Measurements from ENCODE around the gene DNMT3A.

Gene DNMT3A

GRCh38 chr2:25202275-25202674, 139.4 kb downstream of the DNMT3A start:
- DNase-seq (ENCODE audit: low spot score), result no peak

DNA sequence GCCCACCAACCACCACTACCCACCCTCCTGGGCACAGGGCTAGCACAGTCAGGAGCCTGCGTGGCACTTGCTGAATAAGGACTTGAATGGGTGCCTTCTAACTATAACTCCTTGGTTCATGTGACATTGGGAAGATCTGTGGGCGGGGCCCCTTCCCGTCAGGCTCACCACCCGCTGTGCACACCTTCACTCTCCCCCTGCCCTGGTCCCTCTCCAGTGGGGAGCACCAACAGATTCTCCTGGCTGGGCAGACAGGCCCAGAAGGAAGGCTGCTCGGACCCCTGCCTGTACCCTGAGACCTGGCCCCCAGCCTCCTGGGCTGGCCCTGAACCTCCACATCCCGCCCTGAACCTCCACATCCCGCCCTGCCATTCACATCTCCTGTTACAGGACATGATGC, 139.9 kb downstream of the DNMT3A start:
- no peak for DNase-seq (ENCODE audit: low spot score)

GRCh38 chr2:25201265-25201664, 140.5 kb downstream of the DNMT3A start:
- no peak for DNase-seq (ENCODE audit: low spot score)

DNA sequence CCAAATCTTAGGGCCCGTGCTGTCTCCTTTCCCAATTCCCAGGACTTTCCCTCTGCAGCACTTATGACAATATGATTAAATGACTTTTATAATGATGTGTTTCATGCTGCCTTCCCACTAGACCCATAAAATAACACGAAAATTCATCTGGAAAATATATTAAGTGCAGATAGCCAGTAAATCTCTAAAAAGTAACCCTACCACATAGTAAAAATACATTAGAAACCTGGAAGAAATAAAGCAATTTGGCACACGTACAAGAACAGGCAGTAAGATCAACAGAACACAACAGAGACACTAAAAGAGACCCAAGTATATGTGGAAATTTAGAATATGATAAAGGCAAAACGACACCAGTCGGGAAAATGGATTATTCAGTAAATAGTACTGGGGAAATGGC, 143.1 kb downstream of the DNMT3A start:
- no peak for DNase-seq (ENCODE audit: low spot score)

DNA sequence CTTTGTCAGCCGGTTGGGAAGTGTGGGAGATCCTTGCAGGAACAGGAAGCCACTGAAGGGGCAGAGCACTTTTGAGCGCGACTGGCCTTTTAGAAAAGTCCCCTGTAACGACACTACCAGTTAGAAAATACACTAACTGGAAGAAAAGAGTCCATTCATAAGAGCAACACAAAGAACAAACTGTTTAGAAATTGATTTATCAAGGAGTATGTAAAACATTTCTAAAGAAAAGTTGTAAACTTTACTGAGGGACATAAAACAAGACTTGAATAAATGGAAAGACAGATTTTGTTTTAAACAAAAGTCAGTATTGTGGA, 143.6 kb downstream of the DNMT3A start:
- DNase-seq (ENCODE audit: low spot score), result no peak

DNA sequence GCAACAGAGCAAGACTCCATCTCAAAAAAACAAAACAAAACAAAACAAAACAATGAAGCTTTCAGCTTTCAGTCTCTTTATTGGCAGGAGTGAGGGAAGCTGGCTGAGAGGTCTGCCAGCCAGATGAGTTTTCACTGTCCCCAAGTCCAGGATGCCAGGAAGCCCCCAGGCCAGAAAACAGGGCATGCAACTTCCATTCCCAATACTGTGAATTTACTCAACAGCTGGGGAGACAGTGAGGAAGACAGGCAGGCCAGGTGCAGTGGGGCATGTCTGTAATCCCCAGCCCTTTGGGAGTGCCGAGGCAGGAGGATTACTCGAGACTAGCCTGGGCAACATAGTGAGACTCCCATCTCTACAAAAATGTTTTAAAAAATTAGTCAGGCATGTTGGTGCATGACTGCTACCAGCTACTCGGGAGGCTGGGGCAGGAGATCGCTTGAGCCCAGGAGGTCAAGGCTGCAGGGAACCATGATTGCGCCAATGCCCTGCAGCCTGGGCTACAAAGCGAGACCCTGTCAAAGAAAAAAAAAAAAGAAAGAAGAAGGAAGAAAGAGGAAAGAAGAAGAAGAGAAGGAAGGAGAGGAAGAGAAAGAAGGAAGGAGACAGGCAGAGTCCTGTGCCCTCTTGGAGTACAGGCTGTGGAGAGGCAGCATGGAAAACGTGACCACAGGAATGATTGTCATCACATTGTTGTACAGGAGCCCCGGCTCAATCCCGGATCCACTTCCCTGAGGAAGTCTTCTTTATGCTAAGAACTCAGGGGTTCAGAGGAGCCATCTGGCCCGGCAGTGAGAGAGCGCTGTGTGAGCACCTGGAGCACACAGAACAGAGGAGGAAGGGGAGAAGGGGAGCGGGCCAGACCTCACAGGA, 144.2 kb downstream of the DNMT3A start:
- DNase-seq (ENCODE audit: low spot score), result no peak

- no peak for DNase-seq (ENCODE audit: low spot score)
Observed at GRCh38 chr2:25194576-25195122, 147.1 kb downstream of the DNMT3A start.

GRCh38 chr2:25190536-25190935, 151.2 kb downstream of the DNMT3A start:
- no peak for DNase-seq (ENCODE audit: low spot score)

DNA sequence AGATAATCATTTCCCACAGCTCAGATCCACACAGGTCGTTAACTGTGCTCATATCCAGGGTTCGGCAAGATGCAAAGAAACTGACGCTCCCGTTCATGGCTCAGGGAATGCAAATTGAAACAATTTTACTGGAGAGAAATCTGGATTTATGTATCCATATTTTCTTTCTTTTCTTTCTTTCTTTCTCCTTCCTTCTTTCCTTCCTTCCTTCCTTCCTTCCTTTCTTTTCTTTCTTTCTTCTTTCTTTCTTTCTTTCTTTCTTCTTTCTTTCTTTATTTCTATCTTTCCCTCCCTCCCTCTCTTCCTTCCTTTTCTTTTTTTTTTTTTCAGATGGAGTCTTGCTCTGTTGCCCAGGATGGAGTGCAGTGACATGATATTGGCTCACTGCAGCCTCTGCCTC, 153.3 kb downstream of the DNMT3A start:
- no peak for DNase-seq (ENCODE audit: low spot score)

DNA sequence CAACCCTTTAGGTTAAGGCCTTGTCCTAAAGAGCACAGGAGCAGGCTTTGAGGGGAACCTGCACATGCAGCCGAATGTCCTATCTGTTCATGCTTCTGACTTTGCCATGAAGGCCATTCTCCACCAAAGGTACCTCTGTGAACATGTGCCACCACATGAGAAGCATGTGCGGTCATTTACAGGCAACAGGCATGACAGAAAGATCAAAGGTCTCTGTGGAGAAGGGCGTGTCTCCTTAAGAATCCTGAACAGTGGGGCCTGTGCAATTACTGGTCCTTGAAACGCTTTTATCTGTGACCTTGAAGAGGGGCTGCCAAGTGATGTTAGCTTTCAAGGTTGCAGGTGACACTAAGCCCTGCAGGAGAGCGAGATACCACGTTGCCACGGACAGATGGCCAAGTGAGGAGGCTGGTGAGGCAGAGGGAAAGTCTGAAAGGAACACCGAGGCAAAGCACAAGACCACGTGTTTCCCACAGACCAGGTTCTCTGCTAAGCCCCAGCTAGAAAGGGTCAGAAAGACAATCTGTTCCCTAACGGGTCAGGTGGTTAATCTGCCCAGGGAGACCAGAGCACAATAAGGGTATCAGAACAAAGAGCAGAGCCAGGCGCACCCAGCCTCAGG, 153.9 kb downstream of the DNMT3A start:
- DNase-seq (ENCODE audit: low spot score), result no peak

GRCh38 chr2:25184254-25184653, 157.5 kb downstream of the DNMT3A start:
- no peak for DNase-seq (ENCODE audit: low spot score)

- no peak for DNase-seq (ENCODE audit: low spot score)
Observed at GRCh38 chr2:25178976-25179375, 162.7 kb downstream of the DNMT3A start.
